Fibroblast of the aortic adventitia (primary cell): ENCODE data around the gene SPZ1. TPM values are rescaled to one million over a fixed set of nuclear protein-coding genes. Genes with fewer than 3 reads are reported as not detected.
"Not testable (repeated sequence)": the region's sequence is repeated elsewhere in the genome, so short reads cannot be mapped to it uniquely, and the experiment has no call there.

Experiments used
- DNase-seq: peaks from one replicate; pipeline ENCODE4 v3.0.0-alpha.2; 2010; ENCODE audit warnings: low read depth
- H3K4me3 ChIP-seq: 2 replicates; pipeline ENCODE4 v1.5.1; 2011; ENCODE audit warnings: low read depth, mild to moderate bottlenecking, control low read depth, low read length, moderate library complexity
- CTCF ChIP-seq: IDR thresholded peaks from 2 replicates; pipeline ENCODE4 v1.5.1; 2011; ENCODE audit warnings: mild to moderate bottlenecking, low read length, control low read depth, inconsistent platforms; ENCODE audit not compliant: insufficient read depth
- total RNA-seq: library from RNA; depleted of rRNA; stranded (reverse); fragments of >200 nt; gene quantifications from 2 replicates; pipeline ENCODE4 v1.2.3, GENCODE V29; 2012; ENCODE audit warnings: low replicate concordance

Gene SPZ1
- total RNA-seq, 1 donor = not detected

GRCh38 chr5:80337379-80337778 lies 17.6 kb downstream of the SPZ1 start:
- TF ChIP-seq CTCF = no peak
- H3K4me3 ChIP-seq = no peak overlapping the region
- no peak for DNase-seq

GRCh38 chr5:80339116-80339515 lies 19.3 kb downstream of the SPZ1 start:
- DNase-seq = no peak
- TF ChIP-seq CTCF = no peak
- no peak overlapping the region for H3K4me3 ChIP-seq

GRCh38 chr5:80341016-80341775 lies 21.4 kb downstream of the SPZ1 start:
- TF ChIP-seq CTCF = no peak
- no peak overlapping the region for H3K4me3 ChIP-seq
- no peak for DNase-seq

- TF ChIP-seq CTCF = no peak
- DNase-seq = no peak
- no peak overlapping the region for H3K4me3 ChIP-seq
These were observed 23.3 kb downstream of the SPZ1 start for GRCh38 chr5:80343067-80343466.

- no peak for DNase-seq
- H3K4me3 ChIP-seq = no peak overlapping the region
- TF ChIP-seq CTCF = peak; percentile 10
These were observed 26.3 kb downstream of the SPZ1 start for GRCh38 chr5:80346055-80346454.

- TF ChIP-seq CTCF = no peak
- DNase-seq = no peak
- no peak overlapping the region for H3K4me3 ChIP-seq
These were observed 28.4 kb downstream of the SPZ1 start for GRCh38 chr5:80348171-80348570.

GRCh38 chr5:80351019-80351418 lies 31.2 kb downstream of the SPZ1 start:
- not testable (repeated sequence) for DNase-seq, H3K4me3 ChIP-seq
